PC-9 (cell line): ENCODE measurements around the gene DMGDH.

ENCODE experiments used
- CTCF ChIP-seq: fragments of 200-600 bp; sonication (generic); conservative IDR thresholded peaks from 2 replicates; pipeline ENCODE4 v1.6.1; 2017; ENCODE audit warnings: mixed run types, antibody characterized with exemption, mild to moderate bottlenecking, moderate library complexity
- EZH2 ChIP-seq: fragments of 200-600 bp; sonication (generic); IDR thresholded peaks from 2 replicates; pipeline ENCODE4 v1.8.0; 2017; ENCODE audit warnings: antibody characterized with exemption, low read depth

- TF ChIP-seq EZH2 = no peak
- TF ChIP-seq CTCF = no peak
These were observed 42.0 kb upstream of the DMGDH start, which contains the start of gene BHMT for GRCh38 chr5:79111387-79111959.
